NCI-H2107 treated with DMSO at 0.1 percent for 48 hours (cell line): ENCODE results near the gene DPF3.

Experiments
- DNase-seq: peaks from one replicate; lab custom pipeline; 2025; ENCODE audit not compliant: unreplicated experiment; lab: John Stamatoyannopoulos, UW

Gene DPF3

DNA sequence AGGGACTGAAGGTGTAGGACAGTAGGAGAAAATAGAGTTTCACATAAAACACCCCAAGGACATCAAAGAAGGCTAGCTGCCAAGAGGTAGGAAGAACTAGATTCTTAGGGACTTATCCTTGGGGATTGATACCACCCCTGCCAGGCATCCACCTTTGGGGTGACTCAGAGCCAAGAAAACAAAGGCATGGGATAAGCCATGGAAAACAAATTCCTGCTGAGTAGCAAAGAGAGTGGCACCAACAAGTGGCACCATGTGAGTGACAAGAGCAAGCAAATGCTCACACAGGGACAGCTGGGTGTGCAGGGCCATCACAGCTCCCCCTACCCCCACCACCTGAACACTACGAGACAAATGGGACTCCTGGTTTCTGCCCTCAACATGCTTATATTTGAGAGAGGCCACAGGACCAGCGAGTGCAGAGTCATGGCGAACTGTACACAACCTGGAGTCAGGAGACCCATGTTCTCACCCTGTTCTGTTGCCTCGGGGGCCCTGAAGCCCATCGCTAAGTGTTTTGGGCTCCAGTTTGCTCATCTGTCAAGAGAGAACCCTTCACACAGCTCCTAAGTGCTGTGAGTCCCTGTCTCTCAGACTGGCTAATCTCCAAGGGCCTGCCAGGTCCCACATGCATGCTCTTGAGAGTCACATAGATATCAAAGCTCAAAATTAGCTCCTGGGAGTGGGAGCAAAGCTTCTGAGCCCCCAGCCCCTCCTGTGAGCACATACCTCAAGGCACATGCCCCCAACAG, 91.9 kb downstream of the DPF3 start:
- DNase-seq = no peak

DNA sequence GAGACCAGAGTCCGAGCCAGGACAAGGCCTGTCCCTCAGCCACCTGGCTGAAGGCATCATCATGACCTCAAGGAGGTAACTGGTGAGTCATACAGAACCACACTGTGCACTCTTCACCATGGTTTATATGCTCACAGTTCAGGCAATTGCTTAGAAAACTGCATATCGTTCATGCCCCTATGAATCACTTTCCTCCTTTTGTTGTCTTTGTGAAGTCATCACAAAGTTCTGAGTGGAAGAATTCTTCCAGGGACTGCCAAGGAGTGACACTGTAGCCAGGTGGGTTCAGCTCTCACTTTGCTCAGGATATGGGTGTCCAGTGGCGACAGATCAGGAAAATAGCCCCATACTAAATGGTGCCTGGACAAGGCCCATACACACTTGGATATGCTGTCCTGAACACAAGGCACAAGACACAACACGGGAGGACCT, 92.5 kb downstream of the DPF3 start:
- DNase-seq = no peak

DNA sequence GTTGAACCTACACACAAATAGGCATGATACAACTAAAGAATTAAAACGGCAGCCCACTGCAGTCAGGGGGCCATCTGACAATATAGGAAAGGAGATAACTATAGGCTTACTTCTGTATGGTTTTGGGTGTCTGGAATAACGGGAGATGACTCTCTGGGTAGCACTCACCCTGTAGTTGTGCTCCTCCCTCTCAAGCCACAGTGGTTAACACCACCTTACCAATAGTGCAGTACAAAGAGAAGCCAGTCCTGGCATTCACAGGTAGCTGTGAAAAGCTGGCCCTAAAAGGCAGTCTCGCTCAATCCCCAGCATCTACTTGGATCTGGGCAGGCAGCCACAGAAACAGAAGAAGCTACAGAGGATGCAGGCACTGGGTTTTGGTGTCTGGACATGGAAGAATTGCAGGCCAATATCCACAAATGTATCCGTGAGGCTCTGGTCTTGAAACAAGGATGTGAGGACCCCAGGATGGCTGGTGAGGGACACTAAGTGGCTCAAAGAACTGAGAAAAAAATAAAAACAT, 93.0 kb downstream of the DPF3 start:
- DNase-seq = no peak

DNA sequence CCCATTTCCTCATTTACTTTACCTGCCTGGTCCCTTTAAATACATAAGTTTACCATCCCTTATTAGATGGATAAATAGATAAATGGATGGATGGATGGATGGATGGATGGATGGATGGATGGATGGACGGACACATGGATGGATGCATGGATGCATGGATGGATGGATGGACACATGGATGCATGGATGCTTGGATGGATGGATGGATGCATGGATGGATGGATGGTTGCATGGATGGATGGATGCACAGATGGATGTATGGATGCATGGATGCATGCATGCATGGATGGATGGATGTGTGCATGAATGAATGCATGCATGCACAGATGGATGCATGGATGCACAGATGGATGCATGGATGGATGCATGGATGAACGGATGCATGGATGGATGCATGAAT, 93.6 kb downstream of the DPF3 start:
- no peak for DNase-seq

DNA sequence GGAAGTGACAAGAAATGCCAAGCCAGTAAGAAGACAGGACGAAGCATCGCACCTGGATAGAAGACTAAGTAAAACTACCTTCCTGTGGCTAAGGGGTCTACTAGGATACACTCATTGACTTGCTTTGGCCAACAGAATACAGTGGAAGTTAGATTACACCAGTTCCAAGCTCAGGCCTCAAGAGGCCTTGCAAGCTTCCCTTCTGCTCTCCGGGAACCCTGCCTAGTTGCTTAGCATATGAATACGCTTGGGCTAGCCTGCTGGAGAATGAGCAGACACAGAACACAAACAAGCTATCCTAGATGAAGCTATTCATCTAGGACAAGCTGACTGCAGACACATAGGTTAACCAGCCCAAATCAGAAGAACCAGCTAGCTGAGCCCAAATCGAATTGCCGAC, 97.0 kb downstream of the DPF3 start:
- DNase-seq = no peak

DNA sequence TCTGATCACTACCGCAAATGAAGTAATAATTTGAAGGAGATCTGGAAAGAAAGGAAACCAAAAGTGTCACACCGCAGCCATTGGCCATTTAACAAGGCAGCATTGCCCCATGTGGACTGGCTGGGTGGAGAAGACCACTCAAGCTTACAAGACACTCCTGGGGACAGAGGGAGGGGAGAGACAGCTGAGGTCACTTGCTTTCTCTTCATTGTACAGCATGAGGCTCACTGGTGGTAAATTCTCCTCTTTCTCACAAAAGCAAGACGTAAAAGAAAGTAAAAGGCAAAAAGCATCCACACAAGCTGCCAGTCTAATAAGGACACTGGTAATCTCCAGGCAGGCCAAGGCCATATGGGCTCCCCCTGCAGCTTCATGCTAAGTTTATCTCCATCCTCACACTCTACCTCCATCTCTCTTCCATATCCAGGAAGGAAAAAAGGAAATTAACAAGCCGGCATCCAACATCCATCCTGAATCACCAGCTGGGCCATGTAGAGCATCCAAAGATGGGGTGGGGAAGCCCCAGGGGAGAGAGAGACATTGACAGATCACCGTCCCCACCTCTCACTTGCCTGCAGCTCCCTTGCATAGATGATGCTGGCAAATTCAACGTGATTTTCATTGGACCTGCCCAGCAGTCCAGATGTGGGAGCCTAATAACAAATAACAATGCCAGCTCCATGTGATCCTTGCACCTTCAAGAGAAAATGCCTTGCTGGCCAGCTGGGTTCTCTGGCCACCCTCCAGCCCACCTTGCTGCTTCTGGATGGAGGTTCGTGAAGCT, 100.6 kb downstream of the DPF3 start:
- no peak for DNase-seq

DNA sequence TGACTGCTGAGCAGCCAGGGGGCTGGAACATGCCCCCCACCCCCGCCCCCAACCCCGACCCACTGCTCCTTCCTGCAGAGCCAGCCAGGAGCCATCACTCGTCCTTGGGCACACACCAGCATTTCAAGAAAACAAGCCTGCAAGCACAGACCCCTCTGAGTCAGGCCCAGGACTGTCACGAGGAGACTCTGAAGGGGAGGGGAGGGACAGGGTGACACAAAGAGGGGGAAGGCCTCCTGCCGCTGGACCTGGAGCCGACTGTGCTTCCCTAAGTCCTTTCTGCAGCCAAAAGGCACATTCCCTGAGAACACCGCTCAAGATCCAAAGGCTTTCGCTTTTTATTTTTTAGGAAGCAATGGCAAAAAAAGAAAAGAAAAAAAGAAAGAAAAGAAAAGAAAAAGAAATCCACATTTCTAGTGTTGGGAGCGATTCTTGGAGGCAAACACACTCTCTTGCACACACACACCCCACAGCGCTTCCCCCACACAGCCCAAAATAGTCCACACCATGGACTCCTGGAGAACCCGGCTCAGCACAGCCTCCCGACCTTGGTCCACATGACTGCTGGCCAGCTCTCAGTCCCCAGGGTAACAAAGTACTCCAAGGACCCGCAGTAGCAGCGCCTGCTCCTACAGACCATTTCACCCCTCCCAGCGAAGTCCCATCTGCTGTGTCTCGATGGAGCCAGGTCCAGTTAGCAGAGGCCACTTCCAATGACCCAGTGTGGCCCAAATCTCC, 101.7 kb downstream of the DPF3 start:
- no peak for DNase-seq

DNA sequence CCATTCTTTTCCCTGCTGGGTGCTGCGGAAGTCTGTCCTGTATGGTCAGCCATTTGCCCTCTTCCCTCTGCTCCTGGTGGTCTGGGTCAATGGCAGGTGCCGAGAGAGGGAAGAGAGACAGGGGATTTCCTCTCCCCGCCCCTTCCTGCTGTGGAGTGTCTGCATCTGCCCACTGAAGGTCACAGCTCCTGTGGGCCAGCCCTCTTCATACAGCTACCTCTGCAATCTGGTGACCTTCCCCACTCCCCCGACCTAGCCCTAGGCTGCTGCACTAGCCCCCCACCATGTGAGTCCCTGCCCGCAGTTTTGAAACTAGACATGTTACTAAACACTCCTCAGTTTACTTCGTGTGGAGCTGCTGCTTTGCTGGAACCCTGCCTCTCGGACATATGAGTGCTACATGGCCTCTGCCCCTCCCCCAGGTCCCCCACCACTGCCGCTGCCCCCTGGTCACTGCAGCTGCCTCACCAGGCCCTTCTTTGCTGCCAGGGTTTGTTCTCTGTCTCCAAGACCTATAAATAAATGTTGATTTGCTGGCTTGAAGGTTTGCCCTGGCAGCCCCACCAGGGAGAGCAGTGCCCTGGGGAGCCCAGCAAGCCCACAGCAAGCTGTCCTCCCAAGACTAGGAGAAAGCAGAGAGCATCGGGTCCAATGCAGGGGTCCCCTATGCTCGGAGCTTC, 102.9 kb downstream of the DPF3 start:
- no peak for DNase-seq

DNA sequence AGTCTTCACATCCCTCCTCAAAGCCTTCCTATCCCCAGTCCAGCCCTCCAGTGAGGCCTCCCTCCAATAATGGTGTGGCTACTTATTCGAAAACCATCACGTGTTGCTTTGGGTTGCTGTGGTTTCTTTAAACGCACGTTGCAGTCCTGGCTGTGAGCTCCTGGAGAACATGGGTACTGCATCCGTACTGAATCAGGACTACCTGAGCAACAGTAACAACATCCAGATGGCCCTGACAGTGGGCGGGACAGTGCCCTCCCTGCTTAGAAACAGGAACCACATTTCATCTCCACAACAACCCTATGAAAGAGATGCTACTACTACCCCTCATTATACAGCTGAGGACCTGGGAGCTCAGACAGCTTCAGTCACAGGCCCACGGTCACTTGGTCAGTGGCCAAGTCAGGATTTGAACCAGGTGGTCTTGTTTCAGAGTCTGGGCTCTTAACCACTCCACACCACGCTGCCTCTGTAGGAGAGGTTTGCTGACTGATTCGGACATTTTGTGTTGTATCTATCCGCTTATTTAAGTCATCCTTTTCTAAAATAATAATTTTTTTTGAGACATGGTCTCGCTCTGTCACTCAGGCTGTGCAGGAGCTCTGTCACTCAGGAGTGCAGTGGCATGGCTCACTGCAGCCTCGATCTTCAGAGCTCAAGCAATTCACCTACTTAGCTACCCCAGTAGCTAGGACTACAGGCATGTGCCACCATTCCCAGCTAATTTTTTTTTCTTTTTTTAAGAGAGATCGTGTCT, 104.8 kb downstream of the DPF3 start:
- no peak for DNase-seq

DNA sequence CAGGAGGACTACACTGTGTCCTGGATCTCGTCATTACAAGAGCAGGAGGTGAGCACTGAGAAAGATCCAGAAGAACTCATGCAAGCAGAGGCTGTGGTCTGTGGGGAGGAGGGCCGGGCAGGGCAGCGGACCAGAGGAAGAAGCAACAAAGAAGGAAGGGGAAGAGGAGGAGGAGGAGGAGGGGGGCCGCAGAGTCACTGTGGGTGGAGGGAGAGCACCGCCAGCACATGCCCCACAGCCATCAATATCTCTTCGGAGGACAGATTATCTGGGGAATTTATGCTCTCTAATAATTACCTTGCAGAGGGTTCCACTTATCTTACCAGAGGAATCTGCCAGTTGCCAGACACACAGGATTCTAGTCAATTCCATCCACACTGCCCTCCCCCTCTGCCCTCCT, 105.6 kb downstream of the DPF3 start:
- DNase-seq = no peak

DNA sequence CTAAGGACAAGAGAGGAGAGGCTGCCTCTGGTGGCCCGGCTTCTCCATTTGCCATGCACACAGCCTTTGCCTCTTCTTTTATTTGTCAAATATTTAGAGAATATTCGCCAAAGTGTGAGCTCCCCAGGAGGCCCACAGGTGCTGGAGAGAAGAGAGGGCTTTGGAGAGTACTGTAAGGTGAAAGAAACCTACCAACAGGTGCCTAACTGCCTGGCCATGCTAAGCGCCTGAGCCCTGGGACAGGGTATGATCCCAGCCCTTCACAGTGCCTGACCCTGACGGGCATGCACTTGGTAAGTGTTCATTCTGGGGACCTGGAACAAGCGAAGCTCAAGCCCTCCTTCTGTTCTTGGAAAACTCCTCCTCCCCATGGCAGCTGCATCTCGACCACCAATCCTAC, 106.1 kb downstream of the DPF3 start:
- no peak for DNase-seq

DNA sequence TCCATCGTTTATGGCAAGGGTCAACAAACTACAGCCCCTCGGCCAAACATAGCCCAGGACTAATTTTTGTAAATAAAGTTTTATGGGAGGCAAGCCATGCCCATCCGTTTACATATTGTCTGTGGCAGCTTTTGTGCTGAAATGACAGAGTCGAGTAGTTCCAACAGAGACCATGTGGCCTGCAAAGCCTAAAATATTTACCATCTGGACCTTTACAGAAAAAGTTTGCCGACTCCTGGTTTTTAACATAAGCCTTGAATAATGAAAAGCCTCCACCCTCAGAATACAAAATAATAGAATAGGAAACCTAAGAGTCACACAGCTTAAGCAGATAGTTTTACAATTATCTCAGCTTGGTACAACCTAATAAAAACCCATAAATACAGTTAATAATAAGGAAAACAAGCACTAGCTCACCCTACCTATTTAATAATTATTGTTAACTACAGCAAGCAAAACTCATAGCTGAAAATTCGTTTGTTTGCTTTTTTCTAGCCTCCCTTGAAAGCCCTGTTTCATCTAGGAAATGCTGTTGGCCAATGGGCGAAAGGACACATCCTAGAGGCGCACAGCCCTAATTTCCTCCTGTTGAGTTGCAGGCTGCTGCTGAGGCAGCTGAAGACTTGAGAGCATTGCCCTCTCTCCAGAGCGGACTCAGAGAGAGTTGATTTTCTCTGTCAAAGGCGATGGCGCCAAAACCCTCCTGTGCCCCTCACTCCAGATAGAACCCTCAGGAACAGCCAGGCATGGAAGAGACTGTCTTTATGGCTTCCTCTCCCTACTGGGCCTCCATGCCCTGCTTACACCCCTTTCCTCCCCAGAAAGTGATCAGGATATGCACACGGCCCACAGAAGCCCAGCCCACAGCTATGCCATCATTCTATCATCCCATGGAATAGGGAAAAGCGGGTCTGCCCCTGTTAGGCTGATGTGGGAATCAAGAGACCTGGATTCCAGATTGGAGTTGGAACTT, 107.2 kb downstream of the DPF3 start:
- DNase-seq = no peak

DNA sequence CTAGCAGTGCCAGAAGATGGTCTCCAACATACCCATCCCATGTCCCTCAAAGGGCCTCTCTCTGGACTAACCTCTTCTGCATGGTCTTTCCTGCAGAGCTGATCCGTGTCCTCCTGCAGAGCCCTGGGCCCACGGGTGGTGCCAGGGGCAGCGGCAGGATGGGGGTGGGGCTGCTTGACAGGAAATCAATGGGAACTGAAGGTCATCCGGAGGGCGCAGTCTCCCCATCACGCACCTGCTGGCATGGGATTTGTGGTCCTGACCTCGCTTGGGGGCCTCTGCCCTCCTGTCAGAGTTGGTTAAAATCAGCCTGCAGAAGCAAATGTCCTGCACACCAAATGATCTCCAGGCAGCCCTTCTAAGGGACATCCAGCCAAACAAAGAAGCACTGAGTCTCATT, 110.2 kb downstream of the DPF3 start:
- no peak for DNase-seq

DNA sequence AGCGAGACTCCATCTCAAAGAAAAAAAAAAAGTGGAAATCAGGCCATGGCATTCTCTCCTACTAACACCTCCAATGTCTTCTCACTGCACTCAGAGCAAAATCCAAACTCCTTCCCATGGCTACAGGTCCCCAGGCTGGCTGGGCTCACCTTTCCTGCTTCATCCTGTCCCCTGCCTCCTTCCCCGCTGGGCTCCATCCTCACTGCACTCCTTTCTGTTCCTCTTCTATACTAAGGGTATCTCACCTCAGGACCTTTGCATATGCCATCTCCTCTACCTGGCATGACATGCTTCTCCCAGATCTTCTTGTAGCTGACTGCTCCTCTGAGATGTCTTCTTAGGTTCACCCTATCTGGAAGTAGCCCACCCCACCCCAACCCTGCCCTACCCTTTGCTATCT, 111.1 kb downstream of the DPF3 start:
- DNase-seq = no peak

DNA sequence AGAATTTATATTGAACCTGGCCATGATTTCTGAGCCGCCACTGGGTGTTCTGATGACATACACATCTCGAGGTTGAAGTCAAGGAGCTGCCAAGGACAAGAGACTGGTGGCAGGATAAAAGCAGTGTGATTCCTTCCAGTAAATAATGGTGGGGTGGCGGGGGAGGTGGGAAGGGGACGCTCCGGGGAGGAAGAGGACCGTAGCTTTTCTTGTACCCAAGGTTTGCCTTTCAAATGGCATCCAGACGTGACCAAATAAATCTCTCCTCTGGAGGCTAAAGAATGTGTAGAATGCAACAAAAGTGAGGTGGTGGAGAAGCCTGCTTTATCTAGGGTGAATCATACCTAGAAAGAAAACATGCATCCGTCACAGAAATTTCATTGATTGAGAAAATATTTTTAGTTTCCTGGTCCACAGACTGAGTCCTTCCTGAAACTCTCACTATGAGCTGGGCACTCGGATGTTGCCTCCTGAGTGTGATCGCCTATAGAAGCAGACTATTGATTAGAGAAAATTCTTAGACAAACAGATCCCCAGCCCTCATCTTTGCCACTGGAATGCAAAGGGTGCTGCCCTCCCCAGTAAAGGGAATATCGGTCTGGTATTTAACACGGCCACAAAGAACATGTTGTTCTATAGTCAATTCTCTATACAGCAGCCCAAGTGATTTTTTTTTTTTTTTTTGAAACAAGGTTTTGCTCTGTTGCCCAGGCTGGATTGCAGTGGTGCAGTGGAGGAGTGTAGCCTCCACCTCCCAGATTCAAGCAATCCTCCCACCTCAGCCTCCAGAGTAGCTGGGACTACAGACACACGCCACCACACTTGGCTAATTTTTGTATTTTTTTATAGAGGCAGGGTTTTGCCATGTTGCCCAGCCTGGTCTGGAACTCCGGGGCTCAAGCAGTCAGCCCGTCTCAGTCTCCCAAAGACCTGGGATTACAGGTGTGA, 112.1 kb downstream of the DPF3 start:
- DNase-seq = no peak

DNA sequence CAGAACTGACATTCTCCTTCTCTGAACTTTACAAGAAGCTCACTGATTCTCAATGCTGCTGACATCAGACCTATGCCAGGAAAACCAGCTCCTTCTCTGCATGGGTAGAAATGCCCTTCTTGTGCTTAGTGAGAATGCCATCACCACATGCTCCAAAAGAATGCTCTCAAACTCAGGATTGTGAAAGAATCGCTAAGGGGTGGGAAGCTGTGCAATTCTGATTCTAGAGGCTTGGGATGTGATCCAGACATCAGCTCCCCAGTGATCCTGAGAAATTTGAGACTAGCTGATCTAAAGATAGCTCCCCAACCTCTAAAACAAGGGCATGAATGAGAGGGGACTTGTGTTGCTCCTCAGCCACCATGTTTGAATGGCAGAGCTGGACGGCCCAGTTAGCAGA, 113.2 kb downstream of the DPF3 start:
- no peak for DNase-seq

DNA sequence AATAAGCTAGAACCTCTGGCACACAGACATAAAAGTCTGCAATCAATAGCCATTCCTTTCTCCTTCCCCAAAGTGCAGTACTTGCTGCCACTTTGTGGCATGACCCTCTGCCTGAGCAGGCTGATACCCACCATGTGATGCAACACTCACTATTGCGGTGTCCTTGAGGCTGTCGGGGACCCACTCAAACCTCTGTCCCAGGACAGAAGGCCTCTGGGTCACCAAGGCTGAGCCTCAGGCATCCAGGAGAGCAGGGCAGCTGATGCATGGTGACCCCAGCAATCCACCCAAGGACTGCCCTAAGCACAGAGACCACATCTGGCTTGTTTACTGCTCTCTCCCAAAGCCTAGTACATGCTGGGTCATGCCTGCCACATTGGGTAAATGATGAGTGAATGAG, 114.2 kb downstream of the DPF3 start:
- no peak for DNase-seq

DNA sequence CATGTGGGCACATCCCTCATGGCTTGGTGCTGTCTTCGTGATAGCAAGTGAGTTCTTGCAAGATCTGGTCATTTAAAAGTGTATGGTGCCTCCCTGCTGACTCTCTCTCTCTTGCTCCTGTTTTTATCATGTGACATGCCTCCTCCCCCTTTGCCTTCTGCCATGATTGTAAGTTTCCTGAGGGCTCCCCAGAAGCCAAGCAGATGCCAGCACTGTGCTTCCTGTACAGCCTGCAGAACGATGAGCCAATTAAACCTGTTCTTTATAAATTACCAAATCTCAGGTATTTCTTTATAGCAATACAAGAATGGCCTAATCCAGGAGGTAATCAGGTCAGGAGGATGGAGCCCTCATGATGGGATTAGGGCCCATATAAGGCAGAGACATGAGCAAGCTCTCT, 116.3 kb downstream of the DPF3 start:
- DNase-seq = no peak
